Keratinocyte (primary cell): ENCODE data around the gene TECR. TPM values are rescaled to one million over a fixed set of nuclear protein-coding genes. Genes with fewer than 3 reads are reported as not detected.
A peak's percentile ranks its signal among the peaks of the same experiment; 100 is the strongest.

Source experiments
- DNase-seq: peaks from one replicate; pipeline ENCODE4 v3.0.0-alpha.2; 2011; ENCODE audit warnings: low read depth, missing footprints, low spot score
- FAIRE-seq: peaks from 2 replicates; lab custom pipeline; 2011; peaks lifted over from hg19 to GRCh38; lab: Jason Lieb, UNC
- H2AFZ ChIP-seq: 2 replicates; pipeline ENCODE4 v1.6.0; 2012; ENCODE audit warnings: low read length, control low read depth, inconsistent platforms; ENCODE audit not compliant: control insufficient read depth
- H3K27ac ChIP-seq: 2 replicates; pipeline ENCODE4 v1.5.1; 2011; ENCODE audit warnings: low read length; ENCODE audit not compliant: control insufficient read depth, insufficient read depth
- H3K27me3 ChIP-seq: 3 replicates; pipeline ENCODE4 v1.6.0; 2011; ENCODE audit warnings: low read length; ENCODE audit not compliant: control insufficient read depth, insufficient read depth; ENCODE audit errors: extremely low read depth
- H3K36me3 ChIP-seq, 2 experiments: 2 replicates in 1 of 2; 3 replicates in 1 of 2; pipeline ENCODE4 v1.5.1; 2011; ENCODE audit warnings: low read length in 2 of 2, mild to moderate bottlenecking in 1 of 2; ENCODE audit not compliant: control insufficient read depth in 2 of 2, insufficient read depth in 2 of 2; ENCODE audit errors: extremely low read depth in 1 of 2
- H3K4me1 ChIP-seq: 3 replicates; pipeline ENCODE4 v1.5.1; 2011; ENCODE audit warnings: low read length; ENCODE audit not compliant: control insufficient read depth, insufficient read depth; ENCODE audit errors: extremely low read depth
- H3K4me2 ChIP-seq: 3 replicates; pipeline ENCODE4 v1.6.0; 2011; ENCODE audit warnings: low read depth, low read length; ENCODE audit not compliant: control insufficient read depth, insufficient read depth; ENCODE audit errors: extremely low read depth
- H3K4me3 ChIP-seq, 3 experiments: fragments of 200-600 bp in 1 of 3; sonication (generic) in 1 of 3; 2 replicates in 2 of 3; 3 replicates in 1 of 3; pipeline ENCODE4 v1.5.1; 2011 to 2016; ENCODE audit warnings: low read length in 3 of 3, mild to moderate bottlenecking in 3 of 3, control low read depth in 2 of 3, inconsistent platforms in 1 of 3, low read depth in 1 of 3, mixed read lengths in 1 of 3, mixed run types in 1 of 3, moderate library complexity in 1 of 3; ENCODE audit not compliant: control insufficient read depth in 2 of 3, insufficient read depth in 2 of 3; ENCODE audit errors: extremely low read depth in 1 of 3
- H3K79me2 ChIP-seq: 2 replicates; pipeline ENCODE4 v1.6.0; 2012; ENCODE audit warnings: low read length; ENCODE audit not compliant: control insufficient read depth, insufficient read depth
- H3K9ac ChIP-seq: 3 replicates; pipeline ENCODE4 v1.6.0; 2011; ENCODE audit warnings: low read length; ENCODE audit not compliant: control insufficient read depth, insufficient read depth; ENCODE audit errors: extremely low read depth
- H3K9me1 ChIP-seq: 3 replicates; pipeline ENCODE4 v1.6.0; 2011; ENCODE audit warnings: low read length; ENCODE audit not compliant: control insufficient read depth, insufficient read depth; ENCODE audit errors: extremely low read depth
- H3K9me3 ChIP-seq: 2 replicates; pipeline ENCODE4 v1.5.1; 2012; ENCODE audit warnings: low read depth, low read length; ENCODE audit not compliant: control insufficient read depth
- H4K20me1 ChIP-seq: 3 replicates; pipeline ENCODE4 v1.6.0; 2011; ENCODE audit warnings: low read length; ENCODE audit not compliant: control insufficient read depth, insufficient read depth; ENCODE audit errors: extremely low read depth
- EZH2 ChIP-seq: IDR thresholded peaks from one replicate; pipeline ENCODE4 v1.6.1; 2012; ENCODE audit warnings: inconsistent platforms, mild to moderate bottlenecking, low read length, moderate library complexity
- dilution Hi-C: fragments of 300-500 bp; cut with MboI; formaldehyde crosslinking; loops from one replicate; pipeline ENCODE4 v1.7.0; 2020; ENCODE audit warnings: low sequenced_read_pairs; ENCODE audit not compliant: extremely low pct_ligation_motif_present
- polyA plus RNA-seq, 5 experiments: library from polyadenylated mRNA; depleted of rRNA in 3 of 5; stranded (reverse) in 3 of 5; stranded (forward) in 1 of 5; unstranded in 1 of 5; fragments of >200 nt; gene quantifications; 1 replicate in 1 of 5; 2 replicates in 3 of 5; 3 replicates in 1 of 5; pipeline versions ENCODE4 v1.2.1 to v1.2.3, GENCODE V29; 2011 to 2012; ENCODE audit warnings: missing spikeins in 2 of 5, low read depth in 1 of 5, low replicate concordance in 1 of 5
- TF ChIP-seq, protein P1 (sequence below), 3 experiments: IDR thresholded peaks in 1 of 3; conservative IDR thresholded peaks in 1 of 3; optimal IDR thresholded peaks in 1 of 3; 2 replicates in 2 of 3; 3 replicates in 1 of 3; pipeline versions ENCODE3 to v1.5.1; 2011; ENCODE audit warnings: low read length in 3 of 3, mild to moderate bottlenecking in 3 of 3, moderate library complexity in 2 of 3, control low read depth in 1 of 3, inconsistent platforms in 1 of 3; ENCODE audit not compliant: insufficient read depth in 2 of 3; ENCODE audit errors: extremely low read depth in 1 of 3

The TECR gene
- polyA plus RNA-seq, 1 donor (not counting 4 experiments of a cell fraction or from before 2014, with no cell fraction given) = 92.3 TPM

DNA sequence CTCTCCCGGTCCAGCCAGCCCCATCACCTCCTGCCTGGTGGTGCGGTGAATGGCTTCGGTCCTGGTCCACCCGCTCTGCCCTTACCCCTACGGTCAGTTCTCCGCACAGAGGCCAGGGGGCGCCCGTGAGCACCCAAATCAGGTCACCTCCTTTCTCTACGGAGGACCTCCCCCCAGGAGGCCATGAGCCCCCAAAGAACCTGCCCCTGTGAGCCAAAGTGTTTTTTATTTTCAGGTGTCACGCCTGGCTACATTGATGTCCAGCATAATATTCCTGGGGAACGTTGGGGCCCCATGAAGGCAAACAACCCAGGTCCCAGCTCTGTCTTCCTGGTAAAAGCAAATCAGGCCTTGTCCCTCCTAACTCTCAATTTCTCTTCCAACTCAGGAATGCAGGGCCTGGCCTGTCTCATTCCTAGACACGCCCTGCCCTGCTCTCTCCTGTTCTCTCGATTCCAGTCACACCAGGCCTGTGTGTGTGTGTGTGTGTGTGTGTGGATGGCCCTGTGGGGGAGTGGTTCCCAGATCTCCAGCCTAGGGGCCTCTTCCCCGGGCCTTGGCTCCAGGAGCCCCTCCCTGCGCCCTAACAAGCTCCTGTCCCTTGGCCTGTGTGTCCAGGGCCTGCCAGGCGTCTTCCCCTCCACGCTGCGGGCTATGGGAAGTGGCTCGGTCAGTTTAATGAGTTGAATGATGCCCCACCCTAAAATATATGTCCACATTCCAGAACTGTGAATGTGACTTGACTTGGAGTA is 23.7 kb upstream of the TECR start:
- Histone ChIP-seq H3K27me3 (no peaks in the 10 kb centered on the region), H3K9me3 (no peaks in the 10 kb centered on the region), H4K20me1 (no peaks in the 10 kb centered on the region), H3K27ac (peak overlapping the region; percentile 92), H3K9me1 (no peaks in the 10 kb centered on the region), H2AFZ (peak overlapping the region; percentile 78), H3K4me2 (peak overlapping the region; percentile 81), H3K4me3 (peak overlapping the region in 1 of 3 experiments; percentile 41), H3K36me3 (no peaks in the 10 kb centered on the region), H3K9ac (peak overlapping the region; percentile 79), H3K4me1 (peaks cover 46% of the 10 kb centered on the region), H3K79me2 (no peaks in the 10 kb centered on the region)
- peak; percentile 76 for FAIRE-seq
- DNase-seq = peak; percentile 90
- dilution Hi-C loops = no loop called here
- TF ChIP-seq, protein P1, sequence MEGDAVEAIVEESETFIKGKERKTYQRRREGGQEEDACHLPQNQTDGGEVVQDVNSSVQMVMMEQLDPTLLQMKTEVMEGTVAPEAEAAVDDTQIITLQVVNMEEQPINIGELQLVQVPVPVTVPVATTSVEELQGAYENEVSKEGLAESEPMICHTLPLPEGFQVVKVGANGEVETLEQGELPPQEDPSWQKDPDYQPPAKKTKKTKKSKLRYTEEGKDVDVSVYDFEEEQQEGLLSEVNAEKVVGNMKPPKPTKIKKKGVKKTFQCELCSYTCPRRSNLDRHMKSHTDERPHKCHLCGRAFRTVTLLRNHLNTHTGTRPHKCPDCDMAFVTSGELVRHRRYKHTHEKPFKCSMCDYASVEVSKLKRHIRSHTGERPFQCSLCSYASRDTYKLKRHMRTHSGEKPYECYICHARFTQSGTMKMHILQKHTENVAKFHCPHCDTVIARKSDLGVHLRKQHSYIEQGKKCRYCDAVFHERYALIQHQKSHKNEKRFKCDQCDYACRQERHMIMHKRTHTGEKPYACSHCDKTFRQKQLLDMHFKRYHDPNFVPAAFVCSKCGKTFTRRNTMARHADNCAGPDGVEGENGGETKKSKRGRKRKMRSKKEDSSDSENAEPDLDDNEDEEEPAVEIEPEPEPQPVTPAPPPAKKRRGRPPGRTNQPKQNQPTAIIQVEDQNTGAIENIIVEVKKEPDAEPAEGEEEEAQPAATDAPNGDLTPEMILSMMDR (optimal IDR thresholded peaks at IDR 0.05 in 1 of 3, IDR thresholded peaks at IDR 0.05 in 1 of 3, conservative IDR thresholded peaks at IDR 0.05 in 1 of 3; ENCODE audit: extremely low read depth in 1 of 3, insufficient read depth in 2 of 3, low read length in 3 of 3) = peak; percentile 89 to 93 (median 90)
- TF ChIP-seq EZH2 = no peak

DNA sequence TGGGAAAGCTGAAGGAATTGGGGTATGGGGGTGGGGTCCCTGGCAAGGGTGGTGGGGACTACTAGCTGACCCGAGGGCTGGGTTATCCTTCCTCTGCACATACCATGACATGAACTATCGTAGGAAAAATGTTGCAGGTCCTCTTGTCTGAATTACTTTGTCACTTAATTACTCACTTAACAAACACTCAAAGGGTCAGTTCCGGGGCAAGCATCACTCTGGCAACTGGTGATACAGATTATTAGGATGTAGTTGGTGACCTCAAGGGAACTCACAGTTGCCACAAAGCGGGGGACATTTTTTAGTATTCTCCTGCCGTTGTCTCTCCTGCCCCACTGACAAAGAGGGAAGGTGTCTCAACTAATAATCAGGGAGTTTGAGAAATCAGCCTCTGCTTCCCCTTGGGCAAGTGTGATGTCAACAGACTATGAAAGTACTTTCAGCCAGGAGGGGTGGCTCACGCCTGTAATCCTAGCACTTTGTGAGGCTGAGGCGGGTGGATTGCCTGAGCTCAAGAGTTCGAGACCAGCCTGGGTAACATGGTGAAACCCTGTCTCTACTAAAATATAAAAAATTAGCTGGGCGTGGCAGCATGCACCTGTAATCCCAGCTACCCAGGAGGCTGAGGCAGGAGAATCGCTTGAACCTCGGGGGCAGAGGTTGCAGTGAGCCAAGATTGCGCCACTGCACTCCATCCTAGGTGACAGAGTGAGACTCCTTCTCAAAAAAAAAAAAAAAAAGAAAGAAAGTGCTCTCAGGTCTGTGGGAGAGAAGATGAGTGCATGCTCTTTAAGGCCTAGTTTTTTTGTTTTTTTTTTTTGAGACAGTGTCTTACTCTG is 21.5 kb upstream of the TECR start:
- Histone ChIP-seq H3K9me1 (no peaks in the 10 kb centered on the region), H4K20me1 (no peaks in the 10 kb centered on the region), H3K9me3 (no peaks in the 10 kb centered on the region), H3K4me3 (no peak overlapping the region), H3K9ac (peak overlapping the region; percentile 11), H3K79me2 (no peaks in the 10 kb centered on the region), H3K4me1 (peaks cover 49% of the 10 kb centered on the region), H3K36me3 (no peaks in the 10 kb centered on the region), H3K27me3 (no peaks in the 10 kb centered on the region), H3K4me2 (peak overlapping the region; percentile 1), H2AFZ (no peak overlapping the region), H3K27ac (peak overlapping the region; percentile 92)
- DNase-seq (no peak), FAIRE-seq (no peak)
- TF ChIP-seq EZH2 = no peak
- dilution Hi-C loops = no loop called here
